HS-27A (cell line): Measurements from ENCODE around the gene SSR3.
A peak's percentile ranks its signal among the peaks of the same experiment; 100 is the strongest.
"Not testable (repeated sequence)": the region's sequence is repeated elsewhere in the genome, so short reads cannot be mapped to it uniquely, and the experiment has no call there.

Experiments
- DNase-seq: peaks from one replicate; pipeline ENCODE4 v3.0.0-alpha.2; 2012; ENCODE audit warnings: low read depth, missing footprints

SSR3 gene

DNA sequence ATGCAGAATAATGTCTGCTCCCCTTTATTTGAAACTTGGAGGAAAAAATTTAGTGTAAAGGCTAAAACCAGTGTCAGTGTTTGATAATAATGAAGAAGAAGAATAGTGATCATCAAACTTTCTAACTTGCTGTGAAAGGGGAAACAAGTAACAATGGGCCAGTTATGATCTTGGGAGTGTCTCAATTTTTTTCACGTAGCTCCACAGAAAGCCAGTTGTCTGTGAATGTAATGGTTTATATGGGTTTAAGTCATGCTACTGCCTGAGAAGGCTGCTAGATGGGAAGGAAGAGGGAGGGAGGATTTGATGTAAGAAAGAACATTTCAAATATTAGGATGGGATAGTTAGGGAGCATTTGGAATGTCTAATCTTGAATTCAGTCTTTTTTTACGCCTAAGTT lies 21.1 kb upstream of the SSR3 start:
- DNase-seq = no peak

DNA sequence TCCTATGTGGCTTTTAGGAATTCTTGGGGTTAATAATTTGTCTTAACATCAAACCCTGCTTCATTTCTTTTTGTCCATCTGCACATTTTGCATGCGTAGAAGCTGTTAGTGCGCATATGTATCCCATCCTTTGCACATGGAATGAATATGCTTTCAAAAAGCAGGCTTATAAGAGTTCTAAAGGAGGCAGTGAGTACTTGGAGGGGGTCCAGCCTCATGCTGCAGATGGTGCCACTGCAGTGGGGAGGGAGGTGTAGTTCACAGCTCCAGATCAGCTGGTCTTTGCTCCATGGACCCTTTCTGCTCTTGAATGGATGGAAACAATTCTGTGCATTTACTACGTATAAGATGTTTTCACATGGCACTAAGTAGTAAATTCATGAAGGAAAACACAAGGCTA lies 20.7 kb upstream of the SSR3 start:
- DNase-seq = no peak

DNA sequence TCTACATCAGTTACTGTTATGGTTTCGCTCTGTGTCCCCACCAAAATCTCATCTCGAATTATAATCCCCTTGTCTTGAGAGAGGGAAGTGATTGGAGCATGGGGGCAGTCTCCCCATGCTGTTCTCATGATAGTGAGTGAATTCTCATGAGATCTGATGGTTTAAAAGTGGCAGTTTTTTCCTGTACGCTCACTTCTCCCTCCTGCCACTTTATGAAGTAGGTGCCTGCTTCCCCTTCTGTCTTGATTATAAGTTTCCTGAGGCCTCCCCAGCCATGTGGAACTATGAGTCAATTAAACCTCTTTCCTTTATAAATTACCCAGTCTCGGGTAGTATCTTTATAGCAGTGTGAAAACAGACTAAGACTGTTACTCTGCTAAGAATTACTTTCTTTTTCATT lies 15.0 kb upstream of the SSR3 start:
- DNase-seq = not testable (repeated sequence)

DNA sequence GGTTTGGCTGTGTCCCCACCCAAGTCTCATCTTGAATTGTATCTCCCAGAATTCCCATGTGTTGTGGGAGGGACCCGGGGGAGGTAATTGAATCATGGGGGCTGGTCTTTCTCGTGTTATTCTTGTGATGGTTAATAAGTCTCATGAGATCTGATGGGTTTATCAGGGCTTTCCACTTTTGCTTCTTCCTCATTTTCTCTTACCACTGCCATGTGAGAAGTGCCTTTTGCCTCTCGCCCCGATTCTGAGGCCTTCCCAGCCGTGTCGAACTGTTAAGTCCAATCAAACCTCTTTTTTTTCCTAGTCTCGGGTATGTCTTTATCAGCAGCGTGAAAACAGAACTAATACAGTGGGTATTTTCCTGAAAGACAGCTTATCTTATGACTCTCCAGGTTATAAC lies 14.1 kb upstream of the SSR3 start:
- DNase-seq = not testable (repeated sequence)

DNA sequence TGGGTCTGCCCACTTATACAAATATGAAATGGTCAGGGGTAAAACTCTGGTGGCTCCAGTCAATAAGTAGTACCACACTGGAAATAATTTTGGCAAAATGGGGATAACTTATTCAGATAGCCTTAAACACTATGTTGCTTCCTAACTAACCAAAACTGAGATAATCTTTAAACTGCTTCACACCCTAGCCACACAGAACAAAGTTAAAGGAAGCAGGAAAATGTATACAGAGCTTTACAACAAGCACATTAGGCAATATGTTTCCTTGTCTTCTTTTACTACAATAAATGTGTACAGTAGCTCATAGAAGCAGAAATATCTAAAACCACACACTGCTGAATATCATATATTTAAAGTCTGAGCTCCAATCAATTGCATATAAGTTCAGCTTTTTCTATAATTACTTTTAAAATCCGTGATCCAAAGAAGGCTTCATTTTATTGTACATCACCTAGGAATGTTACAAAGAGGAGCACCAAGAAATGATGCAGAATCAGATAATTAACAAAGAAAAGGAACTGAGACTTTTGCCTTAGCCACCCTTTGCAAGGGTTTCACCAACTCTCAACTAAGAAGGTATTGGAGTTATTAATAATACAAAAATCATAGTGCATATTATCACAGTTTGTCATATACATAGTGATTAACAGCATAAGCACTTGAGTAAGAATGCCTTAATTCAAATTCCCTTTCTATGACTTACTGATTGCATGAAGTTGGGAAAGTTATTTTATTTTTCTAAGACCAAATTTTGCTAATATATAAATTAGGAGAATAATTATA lies 9.2 kb upstream of the SSR3 start:
- DNase-seq = no peak

DNA sequence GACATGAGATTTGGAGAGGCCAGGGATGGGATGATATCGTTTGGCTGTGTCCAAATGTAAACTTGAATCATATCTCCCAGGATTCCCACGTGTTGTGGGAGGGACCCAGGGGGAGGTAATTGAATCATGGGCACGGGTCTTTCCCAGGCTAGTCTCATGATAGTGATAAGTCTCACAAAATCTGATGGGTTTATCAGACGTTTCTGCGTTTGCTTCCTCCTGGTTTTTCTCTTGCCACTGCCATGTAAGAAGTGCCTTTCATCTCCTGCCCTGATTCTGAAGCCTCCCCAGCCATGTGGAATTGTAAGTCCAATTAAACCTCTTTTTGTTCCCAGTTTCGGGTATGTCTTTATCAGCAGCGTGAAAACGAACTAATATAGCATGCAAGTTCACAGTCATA lies 7.6 kb upstream of the SSR3 start:
- DNase-seq = not testable (repeated sequence)

DNA sequence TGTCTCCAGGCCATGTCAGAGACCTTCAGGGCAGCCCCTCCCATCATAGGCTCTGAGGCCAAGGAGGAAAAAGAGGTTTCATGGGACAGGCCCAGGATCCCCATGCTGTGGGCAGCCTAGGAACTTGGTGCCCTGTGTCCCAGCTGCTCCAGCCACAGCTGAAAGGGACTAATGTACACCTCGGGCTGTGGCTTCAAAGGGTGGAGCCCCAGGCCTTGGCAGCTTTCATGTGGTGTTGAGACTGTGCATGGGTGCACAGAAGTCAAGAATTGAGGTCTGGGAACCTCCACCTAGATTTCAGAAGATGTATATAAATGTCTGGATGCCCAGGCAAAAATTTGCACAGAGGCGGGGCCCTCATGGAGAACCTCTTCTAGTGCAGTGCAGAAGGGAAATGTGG lies 6.6 kb upstream of the SSR3 start:
- DNase-seq = no peak

DNA sequence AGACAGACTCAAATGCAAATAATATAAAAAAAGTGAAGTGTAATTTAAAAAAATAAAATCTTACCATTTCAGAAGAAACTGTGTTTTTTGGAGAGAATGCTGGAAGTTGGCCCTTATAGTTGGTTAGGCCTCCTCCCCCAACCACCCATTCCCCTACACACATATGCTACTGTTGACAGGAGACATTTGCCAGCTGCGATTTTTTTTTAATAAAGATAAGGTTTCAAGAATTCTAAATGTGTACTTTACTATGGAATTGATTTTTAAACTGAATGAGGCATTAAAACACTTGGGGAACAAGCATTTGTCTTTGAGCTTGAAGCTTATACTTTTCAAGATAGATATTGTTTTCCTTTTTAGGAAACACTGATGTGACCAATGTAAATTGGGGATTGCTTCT lies 4.4 kb upstream of the SSR3 start:
- DNase-seq = no peak

DNA sequence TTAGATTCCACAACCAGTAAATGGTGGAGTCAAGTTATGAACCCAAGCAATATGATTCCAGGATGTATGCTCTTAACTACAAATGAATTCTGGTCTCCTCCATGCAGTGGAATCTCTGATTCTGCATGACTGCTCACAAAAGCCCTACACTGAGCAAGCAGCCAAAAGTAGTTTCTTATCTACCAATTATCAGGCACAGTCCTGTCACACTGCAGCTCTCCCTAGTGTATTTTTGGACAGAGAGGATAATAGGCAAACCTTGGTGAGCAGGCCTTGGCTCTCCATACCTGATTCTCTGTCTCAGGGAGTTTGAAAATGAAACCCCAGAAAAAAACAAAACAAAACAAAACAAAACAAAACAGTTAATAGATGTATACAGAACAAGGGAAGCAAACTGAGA lies 3.5 kb upstream of the SSR3 start:
- no peak for DNase-seq

DNA sequence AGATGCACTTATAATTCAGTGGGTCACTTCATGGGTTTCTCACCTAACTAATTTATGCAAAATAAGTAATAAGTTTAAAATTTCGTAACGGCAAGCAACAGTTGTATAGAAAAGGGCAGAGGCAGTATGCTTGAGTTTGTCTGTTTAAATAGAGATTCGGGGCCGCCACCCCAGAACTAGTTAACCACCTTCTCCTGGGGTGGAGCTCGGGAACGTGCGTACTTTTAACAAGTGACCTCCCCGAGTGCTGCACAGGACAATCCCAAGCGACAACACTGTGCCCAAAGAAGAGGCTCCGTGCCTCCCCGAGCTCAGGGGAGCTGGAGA lies 439 bp downstream of the SSR3 start:
- DNase-seq = no peak

DNA sequence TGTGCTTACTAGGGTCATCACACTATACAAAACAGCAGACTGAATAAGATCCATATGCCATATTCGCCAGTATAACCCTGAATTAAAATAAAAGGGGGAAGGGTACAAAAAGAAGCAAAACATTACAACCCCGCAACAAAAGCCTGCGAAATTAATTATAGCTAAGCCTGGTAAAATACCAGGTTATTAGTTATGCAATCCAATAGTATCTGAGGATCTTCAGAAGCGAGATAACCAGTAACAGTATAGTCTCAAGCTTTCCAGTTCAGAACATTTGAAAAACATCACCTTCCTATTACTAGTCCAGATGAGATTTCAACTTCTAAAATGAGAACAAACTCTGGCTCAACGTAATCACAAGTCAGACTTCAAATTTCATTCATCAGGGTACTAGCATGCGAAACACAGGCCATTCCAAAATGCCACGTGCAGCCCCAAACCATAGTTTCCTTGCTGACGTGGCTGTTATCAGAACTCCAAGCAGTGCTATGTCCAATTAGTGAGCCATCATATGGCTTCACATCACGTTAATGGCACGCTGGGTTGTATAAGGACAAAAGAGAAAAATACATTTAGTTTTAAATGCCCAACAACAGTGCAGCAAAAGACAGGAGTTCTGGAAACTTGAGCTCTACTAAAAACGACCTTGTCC lies 1.1 kb downstream of the SSR3 start:
- DNase-seq = no peak

DNA sequence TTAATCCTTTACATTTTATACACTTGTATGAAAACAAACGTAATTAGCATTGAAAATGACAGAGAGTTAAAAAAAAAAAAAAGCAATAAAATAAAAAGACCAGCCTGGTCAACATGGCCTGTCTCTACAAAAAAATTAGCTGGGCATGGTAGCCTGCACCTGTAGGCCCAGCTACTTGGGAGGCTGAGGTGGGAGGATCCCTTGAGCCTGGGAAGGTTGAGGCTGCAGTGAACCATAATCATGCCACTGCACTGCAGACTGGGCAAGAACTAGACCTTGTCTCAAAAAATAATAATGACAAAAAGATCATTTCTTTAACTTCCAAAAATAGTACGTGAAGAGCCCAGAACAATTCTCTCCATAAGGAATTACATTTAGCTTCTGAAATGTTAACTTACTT lies 1.9 kb downstream of the SSR3 start:
- no peak for DNase-seq

DNA sequence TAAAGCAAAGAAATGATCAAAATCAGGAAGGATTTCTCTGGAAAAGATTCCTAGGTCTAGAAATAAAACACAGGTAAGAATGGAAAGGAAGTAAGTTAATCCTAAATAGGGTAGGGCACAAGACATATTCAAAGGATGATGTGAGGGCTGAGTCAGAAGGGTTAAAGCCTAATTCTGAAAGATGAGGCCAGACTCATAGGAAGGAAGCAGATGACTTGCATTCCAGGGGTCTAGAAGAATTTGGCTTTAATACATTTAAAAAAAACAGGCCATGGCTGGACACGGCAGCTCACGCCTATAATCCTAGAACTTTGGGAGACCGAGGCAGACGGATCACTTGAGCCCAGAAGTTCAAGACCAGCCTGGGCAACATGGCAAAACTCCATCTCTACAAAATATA lies 3.2 kb downstream of the SSR3 start:
- peak; percentile 94 for DNase-seq

DNA sequence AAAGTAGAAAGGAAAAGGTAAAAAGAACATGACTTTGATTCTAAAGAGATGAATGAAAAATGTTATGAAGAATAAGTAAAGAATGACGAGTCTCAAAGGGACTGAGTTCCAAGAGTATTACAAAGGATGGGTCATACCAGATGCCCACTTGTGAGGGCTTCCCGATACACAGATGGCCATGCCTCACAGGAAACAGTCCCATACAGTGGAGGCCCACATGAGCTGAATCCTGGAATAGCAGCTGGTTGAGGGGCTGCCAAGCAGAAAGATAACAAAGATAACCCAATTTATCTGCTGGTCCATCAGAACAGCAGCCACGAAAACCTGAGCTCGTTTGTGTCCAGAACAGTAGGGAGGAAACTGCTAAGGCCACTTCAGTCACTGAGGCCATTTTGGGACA lies 3.7 kb downstream of the SSR3 start:
- peak; percentile 79 for DNase-seq

DNA sequence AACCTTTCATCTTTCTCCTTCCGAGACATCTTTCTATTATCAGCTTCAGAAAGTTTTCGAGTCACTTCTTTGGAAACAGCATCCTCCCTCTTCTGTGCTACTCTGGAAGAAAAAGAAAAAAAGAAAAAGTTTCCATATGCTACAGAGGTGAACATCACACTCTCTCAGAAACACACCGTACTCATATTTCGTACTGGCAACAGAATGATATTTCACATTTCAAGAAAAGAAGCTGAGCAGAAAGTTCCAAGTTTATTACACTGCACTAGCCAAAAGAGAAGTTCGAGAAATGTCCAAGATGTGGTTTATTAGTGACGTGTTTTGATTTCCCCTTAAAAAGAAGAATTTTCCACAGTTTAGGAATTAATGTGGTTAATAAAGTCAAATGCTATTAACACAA lies 6.0 kb downstream of the SSR3 start:
- no peak for DNase-seq

DNA sequence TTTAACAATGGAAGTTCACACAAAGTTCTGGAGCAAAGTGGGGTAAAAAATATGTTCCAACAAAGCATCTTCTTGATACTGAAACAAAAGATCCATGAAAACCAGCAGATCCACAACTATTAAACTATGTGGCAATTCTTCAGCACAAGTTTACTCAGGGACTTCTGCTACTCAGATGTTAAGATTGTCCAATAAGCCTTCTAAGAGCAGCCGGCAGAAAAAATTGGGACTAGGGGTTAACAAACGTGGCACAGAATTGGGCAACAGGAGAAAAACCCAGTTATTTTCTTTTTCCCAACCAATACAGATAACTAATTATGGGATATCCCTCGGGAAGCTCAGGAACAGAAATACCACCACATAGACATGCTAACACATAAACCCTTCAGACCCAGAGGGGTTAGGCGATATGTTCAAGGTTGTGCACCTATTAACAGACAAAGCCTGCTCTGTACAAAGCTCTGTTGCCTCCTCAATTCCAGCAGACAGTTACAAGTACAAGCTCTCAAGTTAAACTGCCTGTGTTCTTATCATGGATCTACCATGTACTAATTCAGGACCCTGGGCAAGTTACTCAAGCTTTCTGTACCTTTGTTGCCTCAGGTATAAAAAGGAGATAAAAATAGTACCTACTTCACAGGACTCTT lies 6.8 kb downstream of the SSR3 start:
- no peak for DNase-seq

DNA sequence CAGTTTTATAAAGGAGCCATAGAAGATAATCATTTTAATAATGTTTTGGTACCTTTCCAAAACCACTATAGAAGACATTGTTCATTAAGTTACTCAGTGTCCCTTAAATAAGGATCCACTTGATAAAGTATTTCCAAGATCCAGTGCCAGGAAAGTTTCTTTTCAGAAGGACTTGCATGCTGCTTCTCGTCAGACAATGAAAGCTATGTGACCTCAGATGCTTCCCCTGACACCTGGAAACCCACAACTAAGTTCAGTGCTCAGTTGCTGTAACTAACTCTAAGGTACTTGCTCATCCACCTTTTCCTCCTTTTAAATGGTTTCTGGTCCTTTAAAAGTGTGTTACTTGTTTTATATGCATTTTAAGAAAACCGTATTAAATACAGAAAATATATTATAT lies 7.3 kb downstream of the SSR3 start:
- no peak for DNase-seq

DNA sequence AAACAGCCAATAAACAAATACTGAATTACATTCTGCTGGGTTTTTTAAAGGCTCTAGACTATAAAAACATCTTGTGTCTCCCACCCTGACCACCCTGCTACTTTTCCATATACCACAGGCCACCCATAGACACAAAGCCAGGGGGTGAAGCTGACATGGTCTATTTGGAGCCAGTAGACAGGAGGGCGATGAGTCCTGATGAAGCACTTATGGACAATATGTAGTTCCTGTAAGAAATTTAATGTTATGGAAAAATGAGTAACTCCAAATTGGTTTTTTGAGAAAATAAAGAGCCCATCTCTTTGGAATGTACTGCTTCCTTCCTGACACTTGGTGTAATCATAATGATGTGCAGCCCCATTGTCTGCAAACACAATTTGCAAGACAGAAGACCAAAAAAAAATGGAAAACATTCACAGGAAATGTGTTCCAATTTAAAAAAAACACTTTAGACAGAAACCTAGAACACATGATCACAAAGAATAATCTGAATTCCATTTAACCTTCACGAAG lies 11.8 kb downstream of the SSR3 start:
- DNase-seq = no peak

DNA sequence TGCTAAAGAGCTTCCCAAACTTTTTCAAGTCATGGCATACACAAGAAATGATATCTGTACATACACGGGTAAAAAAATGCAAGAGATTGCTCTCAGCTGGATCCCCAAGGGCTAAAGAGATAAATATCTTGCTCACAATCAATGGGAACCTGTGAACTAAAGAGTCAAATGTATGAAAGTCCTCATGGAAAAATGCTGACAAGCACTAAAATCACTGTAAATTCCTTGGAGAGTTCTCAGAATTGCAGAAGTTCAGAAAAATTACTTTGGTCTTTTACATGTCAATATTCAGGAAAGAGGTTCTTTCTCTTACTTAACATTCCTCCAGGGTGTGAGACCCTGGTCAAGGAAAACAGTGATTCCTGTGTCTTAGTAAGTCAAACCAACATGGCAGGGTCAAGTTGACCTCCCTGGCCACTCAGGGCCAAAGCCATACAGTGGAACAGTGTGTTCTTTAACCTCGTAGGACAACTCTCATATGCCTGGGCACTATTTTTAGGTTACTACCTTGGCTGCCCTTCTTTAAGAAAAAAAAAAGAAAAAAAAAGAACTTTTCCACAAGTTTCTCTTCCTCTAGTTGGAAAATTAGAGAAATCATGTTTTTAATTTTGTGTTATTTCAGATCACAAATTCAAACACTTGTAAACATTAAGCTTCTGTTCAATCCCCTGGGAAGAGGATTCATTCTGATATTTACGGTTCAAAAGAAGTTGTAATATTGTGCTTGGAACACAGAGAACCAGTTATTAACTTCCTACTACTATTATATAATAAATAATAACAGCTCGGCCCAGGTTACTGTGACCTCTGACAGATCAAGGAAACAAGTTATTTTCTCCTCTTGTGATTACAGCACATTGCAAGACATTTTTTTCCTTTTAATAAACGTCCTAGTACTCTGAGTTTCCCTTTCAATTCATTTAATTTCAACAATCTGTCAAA lies 12.5 kb downstream of the SSR3 start:
- DNase-seq = no peak

DNA sequence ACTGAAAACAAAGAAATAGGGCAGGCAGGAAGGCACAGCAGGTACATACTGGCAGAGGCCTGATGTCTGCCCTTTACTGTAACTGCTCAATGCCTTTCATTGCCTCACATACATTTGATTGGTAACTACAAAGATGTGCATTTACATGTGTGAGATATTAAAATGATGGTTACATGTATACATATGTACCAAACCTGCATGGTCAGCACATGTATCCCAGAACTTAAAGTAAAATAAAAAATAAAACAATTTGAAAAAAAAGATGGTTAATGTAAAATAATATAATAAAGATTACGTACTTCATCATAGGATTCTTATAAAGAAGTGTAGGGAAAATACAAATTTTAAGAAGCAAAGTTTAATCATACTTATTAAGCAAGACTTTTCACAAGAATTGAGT lies 15.1 kb downstream of the SSR3 start:
- no peak for DNase-seq

DNA sequence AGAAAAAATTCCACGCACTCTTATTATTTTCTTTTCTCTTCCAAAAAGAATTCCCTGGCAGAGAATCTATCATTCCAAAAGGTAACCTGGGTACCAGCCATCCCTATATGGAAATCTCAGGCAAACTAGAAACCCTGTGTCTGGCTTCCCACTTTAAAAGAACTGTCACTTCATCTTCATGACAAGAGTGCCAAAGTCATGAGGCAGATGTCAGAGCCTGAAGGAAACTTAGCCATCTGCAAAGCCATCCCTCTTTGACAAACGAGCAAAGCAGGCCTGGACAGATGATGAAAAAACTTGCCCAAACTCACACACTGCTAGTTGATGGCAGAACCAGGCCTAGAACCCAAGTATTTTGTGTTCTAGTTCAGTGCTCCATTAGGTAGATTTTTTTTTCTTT lies 15.9 kb downstream of the SSR3 start:
- no peak for DNase-seq
